Measurements from ENCODE around the gene CALY.

The CALY gene

DNA sequence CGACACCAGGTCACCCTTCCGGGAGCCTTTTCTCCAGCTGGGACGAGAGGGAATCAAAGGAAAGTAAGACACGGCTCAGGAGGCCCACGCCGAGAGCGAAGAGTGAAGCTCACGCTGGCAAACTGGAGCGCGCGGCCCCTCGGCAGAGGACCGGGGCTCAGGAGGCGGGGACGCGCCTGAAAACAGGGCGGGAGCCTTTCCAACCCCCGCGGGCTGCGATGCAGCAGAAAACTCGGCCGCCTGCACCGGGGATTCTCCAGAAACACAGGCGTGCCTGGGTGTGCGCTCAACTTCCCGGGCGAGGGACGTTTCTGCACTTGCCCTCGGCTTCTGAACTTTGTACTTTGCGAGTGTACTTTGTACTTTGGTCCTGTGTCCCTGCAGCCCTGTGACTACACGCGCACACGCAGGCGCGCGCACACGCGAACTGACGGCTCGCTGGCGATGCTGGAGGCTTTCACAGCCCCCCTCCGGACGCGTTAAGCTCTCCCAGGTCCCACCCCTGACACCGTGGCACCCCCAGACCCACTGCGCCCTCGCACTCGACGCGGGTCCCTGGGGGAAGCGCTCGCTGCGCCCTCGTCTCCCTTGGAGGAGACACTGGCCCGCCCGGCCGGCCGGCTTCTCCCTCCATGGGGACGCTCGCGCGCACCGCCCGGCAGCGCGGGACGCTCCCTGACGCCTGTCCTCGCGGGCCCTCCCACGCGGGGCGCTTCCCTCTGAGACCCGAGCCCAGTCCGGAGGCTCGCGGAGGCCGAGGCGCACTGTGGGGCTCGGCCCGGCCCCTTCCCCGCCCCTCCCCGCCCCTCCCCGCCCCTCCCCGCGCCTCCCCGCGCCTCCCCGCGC is 41.8 kb upstream of the CALY start (continued):
- TF ChIP-seq, protein P1, sequence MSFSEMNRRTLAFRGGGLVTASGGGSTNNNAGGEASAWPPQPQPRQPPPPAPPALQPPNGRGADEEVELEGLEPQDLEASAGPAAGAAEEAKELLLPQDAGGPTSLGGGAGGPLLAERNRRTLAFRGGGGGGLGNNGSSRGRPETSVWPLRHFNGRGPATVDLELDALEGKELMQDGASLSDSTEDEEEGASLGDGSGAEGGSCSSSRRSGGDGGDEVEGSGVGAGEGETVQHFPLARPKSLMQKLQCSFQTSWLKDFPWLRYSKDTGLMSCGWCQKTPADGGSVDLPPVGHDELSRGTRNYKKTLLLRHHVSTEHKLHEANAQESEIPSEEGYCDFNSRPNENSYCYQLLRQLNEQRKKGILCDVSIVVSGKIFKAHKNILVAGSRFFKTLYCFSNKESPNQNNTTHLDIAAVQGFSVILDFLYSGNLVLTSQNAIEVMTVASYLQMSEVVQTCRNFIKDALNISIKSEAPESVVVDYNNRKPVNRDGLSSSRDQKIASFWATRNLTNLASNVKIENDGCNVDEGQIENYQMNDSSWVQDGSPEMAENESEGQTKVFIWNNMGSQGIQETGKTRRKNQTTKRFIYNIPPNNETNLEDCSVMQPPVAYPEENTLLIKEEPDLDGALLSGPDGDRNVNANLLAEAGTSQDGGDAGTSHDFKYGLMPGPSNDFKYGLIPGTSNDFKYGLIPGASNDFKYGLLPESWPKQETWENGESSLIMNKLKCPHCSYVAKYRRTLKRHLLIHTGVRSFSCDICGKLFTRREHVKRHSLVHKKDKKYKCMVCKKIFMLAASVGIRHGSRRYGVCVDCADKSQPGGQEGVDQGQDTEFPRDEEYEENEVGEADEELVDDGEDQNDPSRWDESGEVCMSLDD (tag by site-specific recombination; IDR thresholded peaks at IDR 0.05): peak; percentile 55; the same call in 1 of the 2 replicates
- TF ChIP-seq ZNF585B (tag by site-specific recombination; IDR thresholded peaks at IDR 0.05) (no peak), ZNF133 (tag by site-specific recombination; IDR thresholded peaks at IDR 0.05) (no peak), ZNF558 (tag by site-specific recombination; IDR thresholded peaks at IDR 0.05) (no peak), PATZ1 (tag by site-specific recombination; IDR thresholded peaks at IDR 0.05) (no peak; the same call in 1 of the 2 replicates), ZBTB7A (tag by site-specific recombination; IDR thresholded peaks at IDR 0.05; ENCODE audit: low read depth) (0 out of 2 replicates have a peak, but pooled peaks have one; percentile 54), ZNF394 (tag by site-specific recombination; IDR thresholded peaks at IDR 0.05; ENCODE audit: borderline replicate concordance) (no peak), ZNF707 (tag by site-specific recombination; IDR thresholded peaks at IDR 0.05) (no peak), ZSCAN30 (tag by site-specific recombination; IDR thresholded peaks at IDR 0.05) (no peak), ZNF677 (tag by site-specific recombination; IDR thresholded peaks at IDR 0.05) (no peak), ZNF488 (tag by site-specific recombination; IDR thresholded peaks at IDR 0.05) (no peak), ZSCAN16 (tag by site-specific recombination; IDR thresholded peaks at IDR 0.05) (no peak), KLF9 (tag by site-specific recombination; IDR thresholded peaks at IDR 0.05; ENCODE audit: low read depth) (no peak; the same call in 1 of the 2 replicates), ZNF112 (tag by site-specific recombination; IDR thresholded peaks at IDR 0.05) (no peak), SP3 (tag by site-specific recombination; IDR thresholded peaks at IDR 0.05) (peak; percentile 63), SCRT2 (tag by site-specific recombination; IDR thresholded peaks at IDR 0.05) (no peak), MEIS1 (CRISPR knock-in tag; IDR thresholded peaks at IDR 0.05; ENCODE audit: borderline replicate concordance) (no peak), ZNF140 (tag by site-specific recombination; IDR thresholded peaks at IDR 0.05) (no peak), ZNF366 (tag by site-specific recombination; conservative IDR thresholded peaks at IDR 0.05) (no peak), ZBTB17 (tag by site-specific recombination; IDR thresholded peaks at IDR 0.05) (peak; percentile 39; the same call in 1 of the 2 replicates), ZBTB20 (tag by site-specific recombination; IDR thresholded peaks at IDR 0.05) (peak; percentile 53), YY1 (tag by site-specific recombination; IDR thresholded peaks at IDR 0.05) (no peak), ZNF639 (tag by site-specific recombination; IDR thresholded peaks at IDR 0.05) (no peak), ZNF560 (tag by site-specific recombination; IDR thresholded peaks at IDR 0.05; ENCODE audit: borderline replicate concordance) (no peak), ZNF132 (tag by site-specific recombination; IDR thresholded peaks at IDR 0.05; ENCODE audit: borderline replicate concordance) (no peak), OSR2 (tag by site-specific recombination; IDR thresholded peaks at IDR 0.05) (no peak), ZNF645 (tag by site-specific recombination; IDR thresholded peaks at IDR 0.05) (no peak)
- TF ChIP-seq, protein P2, sequence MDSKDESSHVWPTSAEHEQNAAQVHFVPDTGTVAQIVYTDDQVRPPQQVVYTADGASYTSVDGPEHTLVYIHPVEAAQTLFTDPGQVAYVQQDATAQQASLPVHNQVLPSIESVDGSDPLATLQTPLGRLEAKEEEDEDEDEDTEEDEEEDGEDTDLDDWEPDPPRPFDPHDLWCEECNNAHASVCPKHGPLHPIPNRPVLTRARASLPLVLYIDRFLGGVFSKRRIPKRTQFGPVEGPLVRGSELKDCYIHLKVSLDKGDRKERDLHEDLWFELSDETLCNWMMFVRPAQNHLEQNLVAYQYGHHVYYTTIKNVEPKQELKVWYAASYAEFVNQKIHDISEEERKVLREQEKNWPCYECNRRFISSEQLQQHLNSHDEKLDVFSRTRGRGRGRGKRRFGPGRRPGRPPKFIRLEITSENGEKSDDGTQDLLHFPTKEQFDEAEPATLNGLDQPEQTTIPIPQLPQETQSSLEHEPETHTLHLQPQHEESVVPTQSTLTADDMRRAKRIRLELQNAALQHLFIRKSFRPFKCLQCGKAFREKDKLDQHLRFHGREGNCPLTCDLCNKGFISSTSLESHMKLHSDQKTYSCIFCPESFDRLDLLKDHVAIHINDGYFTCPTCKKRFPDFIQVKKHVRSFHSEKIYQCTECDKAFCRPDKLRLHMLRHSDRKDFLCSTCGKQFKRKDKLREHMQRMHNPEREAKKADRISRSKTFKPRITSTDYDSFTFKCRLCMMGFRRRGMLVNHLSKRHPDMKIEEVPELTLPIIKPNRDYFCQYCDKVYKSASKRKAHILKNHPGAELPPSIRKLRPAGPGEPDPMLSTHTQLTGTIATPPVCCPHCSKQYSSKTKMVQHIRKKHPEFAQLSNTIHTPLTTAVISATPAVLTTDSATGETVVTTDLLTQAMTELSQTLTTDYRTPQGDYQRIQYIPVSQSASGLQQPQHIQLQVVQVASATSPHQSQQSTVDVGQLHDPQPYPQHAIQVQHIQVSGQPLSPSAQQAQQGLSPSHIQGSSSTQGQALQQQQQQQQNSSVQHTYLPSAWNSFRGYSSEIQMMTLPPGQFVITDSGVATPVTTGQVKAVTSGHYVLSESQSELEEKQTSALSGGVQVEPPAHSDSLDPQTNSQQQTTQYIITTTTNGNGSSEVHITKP (tag by site-specific recombination; IDR thresholded peaks at IDR 0.05): peak; percentile 78
